ENCODE results near the gene ROBO1.

Gene ROBO1

DNA sequence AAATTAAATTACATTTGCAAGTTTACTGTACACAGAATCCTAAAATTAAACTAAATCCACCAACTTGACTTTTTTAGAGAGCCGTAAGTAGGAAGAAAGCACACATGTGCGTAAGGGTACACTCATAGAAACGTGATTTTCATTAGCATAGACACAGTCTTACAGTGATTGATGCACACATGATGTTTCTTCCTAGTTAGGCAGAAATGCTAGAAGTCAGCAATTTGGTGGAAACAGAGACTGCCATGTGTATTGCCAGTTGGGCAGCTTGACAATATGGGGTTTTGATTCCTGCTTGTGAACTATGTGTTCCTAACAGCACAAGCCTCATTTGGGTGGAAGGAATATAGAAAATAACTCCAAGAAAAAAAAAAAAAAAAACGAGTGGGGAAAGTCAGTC lies 878.5 kb downstream of the ROBO1 start:
- Histone ChIP-seq H3K4me2 (ENCODE audit: low read depth, low read length) (no peak overlapping the region), H3K9me2 (replicated peaks; ENCODE audit: insufficient read depth, low read length) (no peaks in the 10 kb centered on the region), H3K9ac (ENCODE audit: low read length) (no peak overlapping the region), H3K27ac (ENCODE audit: low read length) (no peak overlapping the region), H3K36me3 (replicated peaks; ENCODE audit: insufficient read depth, low read length) (no peaks in the 10 kb centered on the region), H3K79me2 (ENCODE audit: low read length) (peaks cover 9% of the 10 kb centered on the region), H3F3A (ENCODE audit: insufficient read depth, low read length) (peaks cover 16% of the 10 kb centered on the region; the same call in 1 of the 2 replicates), H4K20me1 (ENCODE audit: insufficient read depth, low read length) (no peaks in the 10 kb centered on the region), H3K4me3 (ENCODE audit: low read length) (no peak overlapping the region), H3K9me3 (replicated peaks; ENCODE audit: insufficient read depth, low read length) (no peaks in the 10 kb centered on the region), H2AFZ (ENCODE audit: low read length) (no peak overlapping the region), H3K27me3 (replicated peaks; ENCODE audit: insufficient read depth, low read length) (no peaks in the 10 kb centered on the region), H3K4me1 (ENCODE audit: low read length) (peaks cover 23% of the 10 kb centered on the region)
- TF ChIP-seq EZH2 (optimal IDR thresholded peaks at IDR 0.05; ENCODE audit: low read depth, low read length) = no peak
- TF ChIP-seq, protein P1, sequence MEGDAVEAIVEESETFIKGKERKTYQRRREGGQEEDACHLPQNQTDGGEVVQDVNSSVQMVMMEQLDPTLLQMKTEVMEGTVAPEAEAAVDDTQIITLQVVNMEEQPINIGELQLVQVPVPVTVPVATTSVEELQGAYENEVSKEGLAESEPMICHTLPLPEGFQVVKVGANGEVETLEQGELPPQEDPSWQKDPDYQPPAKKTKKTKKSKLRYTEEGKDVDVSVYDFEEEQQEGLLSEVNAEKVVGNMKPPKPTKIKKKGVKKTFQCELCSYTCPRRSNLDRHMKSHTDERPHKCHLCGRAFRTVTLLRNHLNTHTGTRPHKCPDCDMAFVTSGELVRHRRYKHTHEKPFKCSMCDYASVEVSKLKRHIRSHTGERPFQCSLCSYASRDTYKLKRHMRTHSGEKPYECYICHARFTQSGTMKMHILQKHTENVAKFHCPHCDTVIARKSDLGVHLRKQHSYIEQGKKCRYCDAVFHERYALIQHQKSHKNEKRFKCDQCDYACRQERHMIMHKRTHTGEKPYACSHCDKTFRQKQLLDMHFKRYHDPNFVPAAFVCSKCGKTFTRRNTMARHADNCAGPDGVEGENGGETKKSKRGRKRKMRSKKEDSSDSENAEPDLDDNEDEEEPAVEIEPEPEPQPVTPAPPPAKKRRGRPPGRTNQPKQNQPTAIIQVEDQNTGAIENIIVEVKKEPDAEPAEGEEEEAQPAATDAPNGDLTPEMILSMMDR (IDR thresholded peaks at IDR 0.05; ENCODE audit: low read length) = no peak
- no peak for TF ChIP-seq EZH2phosphoT487 (IDR thresholded peaks at IDR 0.05; ENCODE audit: low read length)
- DNase-seq = no peak

DNA sequence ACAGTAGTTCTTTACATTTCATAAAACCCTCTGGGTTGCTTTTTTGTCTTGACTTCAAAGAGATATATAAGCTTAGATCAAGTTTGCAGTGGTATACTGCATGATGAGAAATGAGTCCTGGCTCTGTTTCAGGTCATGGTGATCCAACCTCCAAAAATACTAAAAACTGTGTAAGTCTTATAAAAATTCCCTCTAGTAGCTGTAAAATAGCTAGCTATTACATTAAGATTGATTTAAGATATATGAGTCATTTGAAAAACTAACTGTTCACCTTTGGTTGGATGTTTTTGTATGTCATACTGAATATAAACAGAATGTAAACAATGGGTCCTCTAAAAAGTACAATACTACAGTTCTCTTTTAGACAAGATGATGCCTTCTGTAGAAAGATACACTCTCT lies 879.2 kb downstream of the ROBO1 start:
- Histone ChIP-seq H3F3A (ENCODE audit: insufficient read depth, low read length) (peaks cover 16% of the 10 kb centered on the region; the same call in 1 of the 2 replicates), H3K4me2 (ENCODE audit: low read depth, low read length) (peak overlapping the region; percentile 71; the same call in 1 of the 2 replicates), H3K4me3 (ENCODE audit: low read length) (no peak overlapping the region), H3K9me2 (replicated peaks; ENCODE audit: insufficient read depth, low read length) (no peaks in the 10 kb centered on the region), H3K4me1 (ENCODE audit: low read length) (peaks cover 23% of the 10 kb centered on the region), H3K36me3 (replicated peaks; ENCODE audit: insufficient read depth, low read length) (no peaks in the 10 kb centered on the region), H3K27me3 (replicated peaks; ENCODE audit: insufficient read depth, low read length) (no peaks in the 10 kb centered on the region), H3K9me3 (replicated peaks; ENCODE audit: insufficient read depth, low read length) (no peaks in the 10 kb centered on the region), H3K27ac (ENCODE audit: low read length) (peak overlapping the region; percentile 6; the same call in 1 of the 2 replicates), H3K9ac (ENCODE audit: low read length) (no peak overlapping the region), H3K79me2 (ENCODE audit: low read length) (peaks cover 9% of the 10 kb centered on the region), H4K20me1 (ENCODE audit: insufficient read depth, low read length) (no peaks in the 10 kb centered on the region), H2AFZ (ENCODE audit: low read length) (no peak overlapping the region)
- DNase-seq = no peak
- TF ChIP-seq EZH2phosphoT487 (IDR thresholded peaks at IDR 0.05; ENCODE audit: low read length) (no peak), EZH2 (optimal IDR thresholded peaks at IDR 0.05; ENCODE audit: low read depth, low read length) (no peak)
- TF ChIP-seq, protein P1 (IDR thresholded peaks at IDR 0.05; ENCODE audit: low read length) = no peak

DNA sequence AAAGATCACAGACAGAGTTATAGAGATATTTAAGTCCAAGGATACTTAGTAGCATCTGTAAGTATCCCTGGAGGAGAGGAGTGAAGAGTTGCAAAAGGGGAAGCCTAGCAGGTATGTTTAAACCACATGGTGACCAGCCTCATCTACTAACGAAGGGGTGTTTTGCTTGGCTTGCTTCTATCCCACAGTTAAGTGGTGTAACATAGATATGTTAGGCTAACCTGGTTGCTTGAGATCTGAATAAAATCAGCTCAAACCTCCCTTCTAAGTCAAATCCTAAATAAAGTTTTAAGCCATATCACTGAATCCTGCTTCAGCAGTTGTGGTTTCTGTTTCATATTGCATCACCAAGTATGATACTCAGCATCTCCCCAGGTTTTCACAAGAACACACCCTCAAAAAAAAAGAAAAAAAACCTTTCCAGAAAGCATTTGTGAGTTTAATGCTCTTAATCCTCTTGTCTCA lies 880.2 kb downstream of the ROBO1 start:
- 0 out of 2 replicates have a peak overlapping the region, but pooled peaks have one; percentile 22 for H2AFZ ChIP-seq (ENCODE audit: low read length)
- TF ChIP-seq EZH2 (optimal IDR thresholded peaks at IDR 0.05; ENCODE audit: low read depth, low read length) (no peak), EZH2phosphoT487 (IDR thresholded peaks at IDR 0.05; ENCODE audit: low read length) (no peak)
- TF ChIP-seq, protein P1 (IDR thresholded peaks at IDR 0.05; ENCODE audit: low read length) = no peak
- peak; percentile 79 for DNase-seq
- no peaks in the 10 kb centered on the region for H3K36me3 ChIP-seq (replicated peaks; ENCODE audit: insufficient read depth, low read length)
- peak overlapping the region; percentile 39; the same call in 1 of the 2 replicates for H3K9ac ChIP-seq (ENCODE audit: low read length)
- H3K27ac ChIP-seq (ENCODE audit: low read length) = peak overlapping the region; percentile 69; the same call in 1 of the 2 replicates
- peaks cover 23% of the 10 kb centered on the region for H3K4me1 ChIP-seq (ENCODE audit: low read length)
- no peaks in the 10 kb centered on the region for H3K27me3 ChIP-seq (replicated peaks; ENCODE audit: insufficient read depth, low read length)
- H3F3A ChIP-seq (ENCODE audit: insufficient read depth, low read length) = peaks cover 16% of the 10 kb centered on the region; the same call in 1 of the 2 replicates
- peak overlapping the region; percentile 71 for H3K4me2 ChIP-seq (ENCODE audit: low read depth, low read length)
- H3K4me3 ChIP-seq (ENCODE audit: low read length) = peak overlapping the region; percentile 40; the same call in 1 of the 2 replicates
- H3K79me2 ChIP-seq (ENCODE audit: low read length) = peaks cover 9% of the 10 kb centered on the region
- no peaks in the 10 kb centered on the region for H4K20me1 ChIP-seq (ENCODE audit: insufficient read depth, low read length)
- no peaks in the 10 kb centered on the region for H3K9me2 ChIP-seq (replicated peaks; ENCODE audit: insufficient read depth, low read length)
- no peaks in the 10 kb centered on the region for H3K9me3 ChIP-seq (replicated peaks; ENCODE audit: insufficient read depth, low read length)

All from MM.1S (cell line).